Keratinocyte (primary cell): ENCODE measurements around the gene CNTNAP2. TPM values are rescaled to one million over a fixed set of nuclear protein-coding genes. Genes with fewer than 3 reads are reported as not detected.

Source experiments
- DNase-seq: peaks from one replicate; pipeline ENCODE4 v3.0.0-alpha.2; 2011; ENCODE audit warnings: low read depth, missing footprints, low spot score
- FAIRE-seq: peaks from 2 replicates; lab custom pipeline; 2011; peaks lifted over from hg19 to GRCh38; lab: Jason Lieb, UNC
- H2AFZ ChIP-seq: 2 replicates; pipeline ENCODE4 v1.6.0; 2012; ENCODE audit warnings: low read length, control low read depth, inconsistent platforms; ENCODE audit not compliant: control insufficient read depth
- H3K27ac ChIP-seq: 2 replicates; pipeline ENCODE4 v1.5.1; 2011; ENCODE audit warnings: low read length; ENCODE audit not compliant: control insufficient read depth, insufficient read depth
- H3K27me3 ChIP-seq: 3 replicates; pipeline ENCODE4 v1.6.0; 2011; ENCODE audit warnings: low read length; ENCODE audit not compliant: control insufficient read depth, insufficient read depth; ENCODE audit errors: extremely low read depth
- H3K36me3 ChIP-seq, 2 experiments: 2 replicates in 1 of 2; 3 replicates in 1 of 2; pipeline ENCODE4 v1.5.1; 2011; ENCODE audit warnings: low read length in 2 of 2, mild to moderate bottlenecking in 1 of 2; ENCODE audit not compliant: control insufficient read depth in 2 of 2, insufficient read depth in 2 of 2; ENCODE audit errors: extremely low read depth in 1 of 2
- H3K4me1 ChIP-seq: 3 replicates; pipeline ENCODE4 v1.5.1; 2011; ENCODE audit warnings: low read length; ENCODE audit not compliant: control insufficient read depth, insufficient read depth; ENCODE audit errors: extremely low read depth
- H3K4me2 ChIP-seq: 3 replicates; pipeline ENCODE4 v1.6.0; 2011; ENCODE audit warnings: low read depth, low read length; ENCODE audit not compliant: control insufficient read depth, insufficient read depth; ENCODE audit errors: extremely low read depth
- H3K4me3 ChIP-seq, 3 experiments: fragments of 200-600 bp in 1 of 3; sonication (generic) in 1 of 3; 2 replicates in 2 of 3; 3 replicates in 1 of 3; pipeline ENCODE4 v1.5.1; 2011 to 2016; ENCODE audit warnings: low read length in 3 of 3, mild to moderate bottlenecking in 3 of 3, control low read depth in 2 of 3, inconsistent platforms in 1 of 3, low read depth in 1 of 3, mixed read lengths in 1 of 3, mixed run types in 1 of 3, moderate library complexity in 1 of 3; ENCODE audit not compliant: control insufficient read depth in 2 of 3, insufficient read depth in 2 of 3; ENCODE audit errors: extremely low read depth in 1 of 3
- H3K79me2 ChIP-seq: 2 replicates; pipeline ENCODE4 v1.6.0; 2012; ENCODE audit warnings: low read length; ENCODE audit not compliant: control insufficient read depth, insufficient read depth
- H3K9ac ChIP-seq: 3 replicates; pipeline ENCODE4 v1.6.0; 2011; ENCODE audit warnings: low read length; ENCODE audit not compliant: control insufficient read depth, insufficient read depth; ENCODE audit errors: extremely low read depth
- H3K9me1 ChIP-seq: 3 replicates; pipeline ENCODE4 v1.6.0; 2011; ENCODE audit warnings: low read length; ENCODE audit not compliant: control insufficient read depth, insufficient read depth; ENCODE audit errors: extremely low read depth
- H3K9me3 ChIP-seq: 2 replicates; pipeline ENCODE4 v1.5.1; 2012; ENCODE audit warnings: low read depth, low read length; ENCODE audit not compliant: control insufficient read depth
- H4K20me1 ChIP-seq: 3 replicates; pipeline ENCODE4 v1.6.0; 2011; ENCODE audit warnings: low read length; ENCODE audit not compliant: control insufficient read depth, insufficient read depth; ENCODE audit errors: extremely low read depth
- EZH2 ChIP-seq: IDR thresholded peaks from one replicate; pipeline ENCODE4 v1.6.1; 2012; ENCODE audit warnings: inconsistent platforms, mild to moderate bottlenecking, low read length, moderate library complexity
- dilution Hi-C: fragments of 300-500 bp; cut with MboI; formaldehyde crosslinking; loops from one replicate; pipeline ENCODE4 v1.7.0; 2020; ENCODE audit warnings: low sequenced_read_pairs; ENCODE audit not compliant: extremely low pct_ligation_motif_present
- polyA plus RNA-seq, 5 experiments: library from polyadenylated mRNA; depleted of rRNA in 3 of 5; stranded (reverse) in 3 of 5; stranded (forward) in 1 of 5; unstranded in 1 of 5; fragments of >200 nt; gene quantifications; 1 replicate in 1 of 5; 2 replicates in 3 of 5; 3 replicates in 1 of 5; pipeline versions ENCODE4 v1.2.1 to v1.2.3, GENCODE V29; 2011 to 2012; ENCODE audit warnings: missing spikeins in 2 of 5, low read depth in 1 of 5, low replicate concordance in 1 of 5
- TF ChIP-seq, protein P1 (sequence below), 3 experiments: IDR thresholded peaks in 1 of 3; conservative IDR thresholded peaks in 1 of 3; optimal IDR thresholded peaks in 1 of 3; 2 replicates in 2 of 3; 3 replicates in 1 of 3; pipeline versions ENCODE3 to v1.5.1; 2011; ENCODE audit warnings: low read length in 3 of 3, mild to moderate bottlenecking in 3 of 3, moderate library complexity in 2 of 3, control low read depth in 1 of 3, inconsistent platforms in 1 of 3; ENCODE audit not compliant: insufficient read depth in 2 of 3; ENCODE audit errors: extremely low read depth in 1 of 3

CNTNAP2 gene
- polyA plus RNA-seq, 1 donor (not counting 4 experiments of a cell fraction or from before 2014, with no cell fraction given), result 1.4 TPM

DNA sequence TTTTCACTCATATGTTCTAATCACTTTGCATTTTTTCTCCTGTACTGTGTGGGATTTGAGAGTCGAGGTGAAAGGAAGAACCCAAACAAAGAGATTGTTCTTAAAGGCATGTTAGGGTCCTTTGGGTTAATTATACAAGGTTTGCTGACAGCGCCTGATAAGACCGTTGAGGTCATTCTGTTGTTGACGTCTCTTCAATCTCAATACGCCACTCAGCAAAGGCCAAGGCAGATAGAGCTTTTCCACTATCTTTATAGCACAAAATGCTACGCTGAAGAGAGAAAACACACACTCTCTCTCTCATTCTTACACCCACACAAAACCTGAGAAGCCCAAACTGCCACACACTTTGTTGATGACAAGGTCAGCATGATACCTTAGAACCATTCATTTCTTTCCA, 228.7 kb downstream of the CNTNAP2 start:
- Histone ChIP-seq H3K79me2 (no peaks in the 10 kb centered on the region), H3K9me3 (no peaks in the 10 kb centered on the region), H2AFZ (no peak overlapping the region), H3K9ac (no peak overlapping the region), H3K4me1 (no peaks in the 10 kb centered on the region), H3K27ac (no peak overlapping the region), H3K4me2 (no peak overlapping the region), H3K9me1 (no peaks in the 10 kb centered on the region), H4K20me1 (no peaks in the 10 kb centered on the region), H3K27me3 (no peaks in the 10 kb centered on the region), H3K4me3 (no peak overlapping the region), H3K36me3 (no peaks in the 10 kb centered on the region)
- dilution Hi-C loops, result no loop called here
- TF ChIP-seq, protein P1, sequence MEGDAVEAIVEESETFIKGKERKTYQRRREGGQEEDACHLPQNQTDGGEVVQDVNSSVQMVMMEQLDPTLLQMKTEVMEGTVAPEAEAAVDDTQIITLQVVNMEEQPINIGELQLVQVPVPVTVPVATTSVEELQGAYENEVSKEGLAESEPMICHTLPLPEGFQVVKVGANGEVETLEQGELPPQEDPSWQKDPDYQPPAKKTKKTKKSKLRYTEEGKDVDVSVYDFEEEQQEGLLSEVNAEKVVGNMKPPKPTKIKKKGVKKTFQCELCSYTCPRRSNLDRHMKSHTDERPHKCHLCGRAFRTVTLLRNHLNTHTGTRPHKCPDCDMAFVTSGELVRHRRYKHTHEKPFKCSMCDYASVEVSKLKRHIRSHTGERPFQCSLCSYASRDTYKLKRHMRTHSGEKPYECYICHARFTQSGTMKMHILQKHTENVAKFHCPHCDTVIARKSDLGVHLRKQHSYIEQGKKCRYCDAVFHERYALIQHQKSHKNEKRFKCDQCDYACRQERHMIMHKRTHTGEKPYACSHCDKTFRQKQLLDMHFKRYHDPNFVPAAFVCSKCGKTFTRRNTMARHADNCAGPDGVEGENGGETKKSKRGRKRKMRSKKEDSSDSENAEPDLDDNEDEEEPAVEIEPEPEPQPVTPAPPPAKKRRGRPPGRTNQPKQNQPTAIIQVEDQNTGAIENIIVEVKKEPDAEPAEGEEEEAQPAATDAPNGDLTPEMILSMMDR (optimal IDR thresholded peaks at IDR 0.05 in 1 of 3, IDR thresholded peaks at IDR 0.05 in 1 of 3, conservative IDR thresholded peaks at IDR 0.05 in 1 of 3; ENCODE audit: extremely low read depth in 1 of 3, insufficient read depth in 2 of 3, low read length in 3 of 3), result no peak
- no peak for TF ChIP-seq EZH2
- DNase-seq, result no peak
- FAIRE-seq, result no peak

DNA sequence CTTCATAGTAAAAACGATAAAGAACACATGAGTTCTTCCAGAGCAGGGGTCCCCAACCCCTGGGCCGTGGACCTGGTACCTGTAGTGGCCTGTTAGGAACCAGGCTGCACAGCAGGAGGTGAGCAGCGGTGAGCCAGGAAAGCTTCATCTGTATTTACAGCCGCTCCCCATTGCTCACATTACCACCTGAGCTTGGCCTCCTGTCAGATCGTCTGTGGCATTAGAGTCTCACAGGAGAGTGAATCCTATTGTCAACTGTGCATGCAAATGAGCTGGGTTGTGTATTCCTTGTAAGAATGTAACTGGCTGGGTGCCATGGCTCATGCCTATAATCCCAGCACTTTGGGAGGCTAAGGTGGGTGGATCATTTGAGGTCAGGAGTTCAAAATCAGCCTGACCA, 229.5 kb downstream of the CNTNAP2 start:
- no peak for FAIRE-seq
- TF ChIP-seq, protein P1 (optimal IDR thresholded peaks at IDR 0.05 in 1 of 3, IDR thresholded peaks at IDR 0.05 in 1 of 3, conservative IDR thresholded peaks at IDR 0.05 in 1 of 3; ENCODE audit: extremely low read depth in 1 of 3, insufficient read depth in 2 of 3, low read length in 3 of 3), result no peak
- no peak for TF ChIP-seq EZH2
- dilution Hi-C loops, result no loop called here

More for the DNA sequence above, 229.5 kb downstream of the CNTNAP2 start:
- H3K4me3 ChIP-seq, result no peak overlapping the region
- no peak overlapping the region for H3K9ac ChIP-seq
- H2AFZ ChIP-seq, result no peak overlapping the region
- no peak overlapping the region for H3K27ac ChIP-seq
- H3K4me1 ChIP-seq, result no peaks in the 10 kb centered on the region
- H3K79me2 ChIP-seq, result no peaks in the 10 kb centered on the region
- H4K20me1 ChIP-seq, result no peaks in the 10 kb centered on the region
- DNase-seq, result no peak
- H3K9me1 ChIP-seq, result no peaks in the 10 kb centered on the region
- H3K36me3 ChIP-seq, result no peaks in the 10 kb centered on the region
- no peaks in the 10 kb centered on the region for H3K27me3 ChIP-seq
- H3K4me2 ChIP-seq, result no peak overlapping the region
- no peaks in the 10 kb centered on the region for H3K9me3 ChIP-seq
